ENCODE measurements around the gene CRX.
"Not testable (repeated sequence)": the region's sequence is repeated elsewhere in the genome, so short reads cannot be mapped to it uniquely, and the experiment has no call there.

The CRX gene

GRCh38 chr19:47860602-47861297 lies 39.0 kb downstream of the CRX start:
- DNase-seq, result no peak

DNA sequence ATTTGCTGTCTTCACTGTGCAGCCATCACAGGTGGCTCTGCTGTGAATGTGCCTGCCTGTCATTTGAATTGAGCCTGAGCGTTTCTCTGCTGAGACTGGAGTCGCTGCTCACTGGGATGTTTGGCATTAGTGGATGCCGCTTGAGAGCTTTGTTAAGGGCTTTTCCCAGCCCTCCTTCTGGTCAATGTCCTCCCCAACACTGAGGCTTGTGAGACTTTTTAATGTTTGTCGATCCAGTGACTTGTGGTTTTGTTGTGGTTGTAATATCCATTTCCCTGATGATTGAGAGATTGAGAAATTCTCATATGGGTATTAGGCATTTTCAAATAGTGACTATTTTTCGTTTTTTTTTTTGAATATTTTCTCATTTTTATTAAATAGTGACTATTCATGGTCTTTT lies 39.9 kb downstream of the CRX start:
- no peak for DNase-seq

DNA sequence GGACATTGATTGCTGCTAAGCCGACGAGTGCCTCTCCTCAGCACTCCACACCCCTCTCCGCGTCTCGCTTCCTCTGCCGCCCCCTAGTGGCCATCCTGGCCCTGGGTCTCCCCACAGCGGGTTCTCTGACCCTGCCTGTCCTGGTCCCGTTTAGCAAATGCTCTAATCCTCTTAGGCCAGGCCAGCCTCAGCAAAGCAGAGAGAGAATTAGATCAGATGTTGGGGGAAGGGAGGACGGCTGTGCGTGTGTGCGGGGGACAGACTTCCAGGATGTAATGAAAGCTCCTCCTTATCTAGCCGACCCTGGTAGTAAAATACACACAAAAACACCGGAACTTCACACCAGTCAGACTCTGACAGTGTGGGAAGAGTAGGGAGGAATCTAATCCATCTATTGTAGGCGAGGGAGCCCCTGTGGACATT lies 41.8 kb downstream of the CRX start:
- peak; percentile 65 to 71 for DNase-seq

GRCh38 chr19:47865166-47865565 lies 43.4 kb downstream of the CRX start:
- no peak for DNase-seq

DNA sequence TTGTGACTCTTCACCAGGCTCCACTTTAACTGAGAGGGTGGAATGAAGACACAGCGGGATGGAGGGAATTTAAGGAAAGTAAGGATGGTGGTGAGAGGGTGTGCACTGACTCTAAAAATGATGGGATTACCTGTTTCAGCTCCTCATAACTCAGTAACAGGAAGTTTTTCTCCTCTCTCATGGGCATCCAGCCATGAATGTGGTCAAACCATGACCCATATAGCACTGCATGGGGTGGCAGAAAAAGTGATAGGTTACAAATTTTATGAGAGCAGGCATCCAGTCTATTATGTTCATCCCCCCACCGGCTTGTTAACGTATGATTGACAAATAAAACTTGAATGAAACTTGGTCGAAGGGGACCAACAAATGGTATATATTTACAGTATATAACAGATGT lies 57.2 kb downstream of the CRX start:
- DNase-seq, result no peak

- not testable (repeated sequence) for DNase-seq
Measured at GRCh38 chr19:47879385-47879784, 57.6 kb downstream of the CRX start.

- DNase-seq, result no peak
Measured at GRCh38 chr19:47881757-47882156, 60.0 kb downstream of the CRX start.

- no peak for DNase-seq
Measured at GRCh38 chr19:47882890-47883289, 61.2 kb downstream of the CRX start.

- DNase-seq, result no peak
Measured at GRCh38 chr19:47885067-47885463, 63.3 kb downstream of the CRX start.

DNA sequence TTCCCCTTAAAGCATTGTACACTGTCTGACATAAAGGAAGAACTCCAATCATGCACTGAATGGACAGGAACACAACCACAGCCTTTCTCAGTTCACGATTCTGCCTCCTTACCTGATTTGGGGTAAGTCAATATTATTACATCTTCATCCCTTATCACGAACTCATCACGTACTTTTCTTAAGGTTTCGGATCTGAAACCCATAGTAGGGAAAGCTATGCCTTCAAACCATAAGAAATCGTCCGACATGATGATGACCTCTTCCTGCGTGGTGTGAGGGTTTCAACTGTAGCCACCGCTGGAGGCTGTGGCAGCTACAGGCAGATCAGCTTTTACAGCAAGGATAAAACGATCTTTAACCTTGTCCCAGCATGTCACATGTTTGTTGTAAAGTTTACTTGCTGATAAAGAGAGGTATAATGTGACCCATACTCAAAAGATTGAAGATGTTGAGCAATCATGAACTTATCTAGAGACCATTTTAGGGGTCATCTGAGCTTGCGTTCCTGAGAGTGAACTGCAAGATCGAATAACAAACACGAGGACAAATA lies 64.3 kb downstream of the CRX start, which contains the start of gene SULT2A1:
TSS of gene SULT2A1 (minus strand) at position 306 of the 550 bp plus-strand sequence. CDS start at position 248, 58 bp downstream.
- DNase-seq, result no peak

DNA sequence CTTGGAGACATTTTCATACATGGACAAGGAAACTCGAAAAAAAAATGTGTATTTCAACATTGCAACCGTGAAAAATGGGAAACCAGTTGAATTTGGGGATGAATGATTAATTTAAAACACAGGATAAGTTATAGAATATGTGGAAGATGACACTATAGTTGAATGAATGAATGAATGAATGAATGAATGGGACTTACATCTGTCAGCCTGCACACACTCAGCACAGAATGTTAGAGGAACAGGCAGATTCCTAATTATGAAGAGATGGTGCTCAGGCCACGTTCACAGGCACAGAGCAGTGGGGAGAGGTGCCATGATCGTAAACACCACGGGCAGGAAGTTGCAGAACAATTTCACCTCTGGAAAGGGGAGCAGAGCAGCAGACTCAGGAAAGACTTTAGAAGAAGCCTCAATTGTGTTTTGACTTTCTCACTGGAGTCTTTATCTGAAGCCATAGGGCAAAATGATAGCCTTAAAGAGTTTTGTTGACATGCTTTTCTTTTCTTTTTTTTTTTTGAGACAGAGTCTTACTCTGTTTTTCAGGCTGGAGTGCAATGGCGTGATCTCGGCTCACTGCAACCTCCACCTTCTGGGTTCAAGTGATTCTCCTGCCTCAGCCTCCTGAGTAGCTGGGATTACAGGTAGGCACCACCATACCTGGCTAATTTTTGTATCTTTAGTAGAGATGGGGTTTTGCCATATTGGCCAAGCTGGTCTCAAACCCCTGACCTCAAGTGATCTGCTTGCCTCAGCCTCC lies 69.3 kb downstream of the CRX start:
- DNase-seq, result no peak

- DNase-seq, result no peak
Measured at GRCh38 chr19:47891622-47891922, 69.8 kb downstream of the CRX start.

DNA sequence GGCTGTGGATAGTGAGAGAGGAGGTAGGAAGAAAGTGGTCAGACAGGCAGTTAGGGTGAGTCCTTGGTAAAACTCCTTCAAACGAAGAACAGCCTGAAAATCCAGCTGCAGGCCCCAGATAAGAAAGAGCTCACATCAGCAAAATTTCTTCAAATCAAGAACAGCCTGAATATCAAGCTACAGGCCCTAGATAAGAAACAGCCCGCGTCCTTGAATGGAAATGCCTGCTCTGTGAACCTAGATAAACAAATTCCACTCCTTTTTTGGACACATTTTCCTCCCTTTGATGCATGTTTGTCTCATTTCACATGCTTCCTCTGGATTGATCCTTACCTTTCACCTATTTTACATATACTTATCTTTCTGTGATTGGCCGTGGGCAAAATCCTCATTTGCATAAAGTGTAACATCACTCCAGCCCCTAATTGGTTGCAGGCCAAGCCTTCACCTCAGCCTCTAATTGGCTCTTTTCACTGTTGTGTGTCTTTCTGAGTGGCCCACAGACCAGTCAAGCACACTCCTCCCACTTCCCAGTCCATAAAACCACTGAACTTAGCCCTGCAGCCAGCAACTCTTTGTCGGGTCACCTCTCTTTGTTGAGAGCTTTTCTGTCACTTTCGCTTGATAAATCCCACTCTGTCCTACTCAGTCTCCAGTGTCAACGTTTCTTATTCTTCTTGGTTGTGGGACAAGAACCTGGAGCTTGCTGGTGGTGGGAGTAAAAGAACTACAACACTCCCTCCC lies 70.4 kb downstream of the CRX start:
- DNase-seq, result no peak

All from CD4-positive, alpha-beta T cell treated with Interleukin-4 for 1 hour (primary cell).